ENCODE results near the gene CMTM2.

DNA sequence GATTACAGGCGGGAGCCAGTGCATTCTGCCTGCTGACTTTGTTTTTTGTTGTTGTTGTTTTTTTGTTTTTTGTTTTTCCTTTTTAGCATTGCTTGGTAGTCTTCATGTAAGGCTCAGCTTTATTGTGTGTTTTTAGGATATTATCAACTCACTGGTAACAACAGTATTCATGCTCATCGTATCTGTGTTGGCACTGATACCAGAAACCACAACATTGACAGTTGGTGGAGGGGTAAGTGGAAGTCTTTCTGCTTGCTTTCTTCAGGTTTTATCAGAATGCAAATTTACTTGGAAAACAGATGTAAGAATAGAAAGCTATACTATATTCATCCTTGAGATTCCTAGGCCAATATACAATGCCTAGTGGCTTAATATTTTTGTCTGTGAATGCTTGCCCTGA lies 16.3 kb upstream of the CMTM2 start:
- TF ChIP-seq, protein P1, sequence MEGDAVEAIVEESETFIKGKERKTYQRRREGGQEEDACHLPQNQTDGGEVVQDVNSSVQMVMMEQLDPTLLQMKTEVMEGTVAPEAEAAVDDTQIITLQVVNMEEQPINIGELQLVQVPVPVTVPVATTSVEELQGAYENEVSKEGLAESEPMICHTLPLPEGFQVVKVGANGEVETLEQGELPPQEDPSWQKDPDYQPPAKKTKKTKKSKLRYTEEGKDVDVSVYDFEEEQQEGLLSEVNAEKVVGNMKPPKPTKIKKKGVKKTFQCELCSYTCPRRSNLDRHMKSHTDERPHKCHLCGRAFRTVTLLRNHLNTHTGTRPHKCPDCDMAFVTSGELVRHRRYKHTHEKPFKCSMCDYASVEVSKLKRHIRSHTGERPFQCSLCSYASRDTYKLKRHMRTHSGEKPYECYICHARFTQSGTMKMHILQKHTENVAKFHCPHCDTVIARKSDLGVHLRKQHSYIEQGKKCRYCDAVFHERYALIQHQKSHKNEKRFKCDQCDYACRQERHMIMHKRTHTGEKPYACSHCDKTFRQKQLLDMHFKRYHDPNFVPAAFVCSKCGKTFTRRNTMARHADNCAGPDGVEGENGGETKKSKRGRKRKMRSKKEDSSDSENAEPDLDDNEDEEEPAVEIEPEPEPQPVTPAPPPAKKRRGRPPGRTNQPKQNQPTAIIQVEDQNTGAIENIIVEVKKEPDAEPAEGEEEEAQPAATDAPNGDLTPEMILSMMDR (conservative IDR thresholded peaks at IDR 0.05; ENCODE audit: low read length): no peak
- TF ChIP-seq EZH2phosphoT487 (IDR thresholded peaks at IDR 0.05; ENCODE audit: borderline replicate concordance, low read depth, low read length): no peak
